ENCODE results near the gene ALOX15B. TPM values are rescaled to one million over a fixed set of nuclear protein-coding genes. Genes with fewer than 3 reads are reported as not detected.

The ALOX15B gene
- total and polyA plus RNA-seq, 10 of the 15 experiments (the other 5 are each of a cell fraction or from before 2014, with no cell fraction given), result 0.01 TPM; not detected in 9

DNA sequence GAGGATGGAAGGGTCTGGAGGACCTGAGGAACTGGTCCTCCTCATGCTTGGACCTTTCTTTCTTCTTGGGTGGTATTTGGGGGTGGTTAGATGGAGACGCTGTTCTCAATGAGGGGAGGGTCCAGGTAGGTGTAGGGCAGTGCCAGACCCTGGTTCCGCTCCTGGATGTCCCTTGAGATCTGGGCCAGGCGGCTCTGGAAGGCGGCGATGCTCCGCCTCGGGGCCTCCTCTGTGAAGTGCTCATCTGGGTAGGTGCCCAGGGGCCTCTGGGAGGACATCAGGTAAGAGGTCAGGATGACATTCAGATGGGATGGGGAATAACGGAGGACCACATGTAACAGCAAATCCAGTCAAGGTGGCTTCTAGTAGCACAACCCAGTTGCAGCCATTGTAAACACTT, 57.7 kb downstream of the ALOX15B start (continued):
- no peak for TF ChIP-seq MYB (IDR thresholded peaks at IDR 0.05; ENCODE audit: borderline replicate concordance, low read depth, low read length)
- no peak for TF ChIP-seq ASH2L (IDR thresholded peaks at IDR 0.05; ENCODE audit: borderline replicate concordance, low read depth)
- TF ChIP-seq ZBTB11 (CRISPR knock-in tag; IDR thresholded peaks at IDR 0.05), result no peak
- TF ChIP-seq SMAD5 (IDR thresholded peaks at IDR 0.05; ENCODE audit: low read depth), result no peak
- TF ChIP-seq E2F8 (IDR thresholded peaks at IDR 0.05; ENCODE audit: low read depth, partially characterized antibody), result no peak
- TF ChIP-seq PAX8 (IDR thresholded peaks at IDR 0.05), result no peak

Small RNAs within 50 kb of the gene (microRNA-seq; reads per million reads assigned to microRNA genes)
- gene MIR4314, result not detected

Small RNAs within 50 kb of the gene (small RNA-seq; reads per million reads assigned to genes)
- not detected for gene MIR4314

Other genes starting within 250 kb of the ALOX15B start
Only the 7 nearest of the 21 such genes appear.
- gene KCNAB3, start 109.2 kb upstream of the ALOX15B start, total RNA-seq (2014; rRNA removed), result 1.9 and 2.3 TPM in 2 replicates
- 1.2 and 1.6 TPM in 2 replicates for gene KCNAB3, start 109.2 kb upstream of the ALOX15B start, total RNA-seq (2014; rRNA removed; fragmentation: Illumina TruSeq; extraction: Trizol)
- gene KCNAB3, start 109.2 kb upstream of the ALOX15B start, total RNA-seq (2021), result 3.9 and 7.0 TPM in 2 replicates
- 1.6 and 1.9 TPM in 2 replicates for gene KCNAB3, start 109.2 kb upstream of the ALOX15B start, polyA plus RNA-seq (2011; rRNA removed)
- 2.0 and 2.6 TPM in 2 replicates for gene KCNAB3, start 109.2 kb upstream of the ALOX15B start, polyA plus RNA-seq (2014; fragmentation: Illumina TruSeq; extraction: Trizol)
- under 1 TPM; 0.22 to 0.42 TPM for gene KCNAB3, start 109.2 kb upstream of the ALOX15B start, polyA plus RNA-seq (2014; fragmentation: Nextera tagmentation; extraction: Ambion mirVana)
- 6.3 and 7.9 TPM in 2 replicates for gene KCNAB3, start 109.2 kb upstream of the ALOX15B start, polyA plus RNA-seq (2014; rRNA removed)
- 1 to 10 TPM; 1.5 to 1.7 TPM for gene KCNAB3, start 109.2 kb upstream of the ALOX15B start, polyA plus RNA-seq (2016; fragmentation: Nextera tagmentation; extraction: Ambion mirVana)
- 42.3 and 46.4 TPM in 2 replicates for gene TRAPPC1, start 107.1 kb upstream of the ALOX15B start, total RNA-seq (2014; rRNA removed)
- 28.7 and 31.3 TPM in 2 replicates for gene TRAPPC1, start 107.1 kb upstream of the ALOX15B start, total RNA-seq (2014; rRNA removed; fragmentation: Illumina TruSeq; extraction: Trizol)
- gene TRAPPC1, start 107.1 kb upstream of the ALOX15B start, total RNA-seq (2021), result 173 and 193 TPM in 2 replicates
- 78.6 and 93.1 TPM in 2 replicates for gene TRAPPC1, start 107.1 kb upstream of the ALOX15B start, polyA plus RNA-seq (2011; rRNA removed)
- gene TRAPPC1, start 107.1 kb upstream of the ALOX15B start, polyA plus RNA-seq (2014; fragmentation: Illumina TruSeq; extraction: Trizol), result 197 and 224 TPM in 2 replicates
- 100 to 1,000 TPM in 1 of 2 experiments, 10 to 100 TPM in 1; 95.5 to 113 TPM for gene TRAPPC1, start 107.1 kb upstream of the ALOX15B start, polyA plus RNA-seq (2014; fragmentation: Nextera tagmentation; extraction: Ambion mirVana)
- gene TRAPPC1, start 107.1 kb upstream of the ALOX15B start, polyA plus RNA-seq (2014; rRNA removed), result 156 and 166 TPM in 2 replicates
- 100 to 1,000 TPM; 298 to 306 TPM for gene TRAPPC1, start 107.1 kb upstream of the ALOX15B start, polyA plus RNA-seq (2016; fragmentation: Nextera tagmentation; extraction: Ambion mirVana)
- 19.8 and 21.6 TPM in 2 replicates for gene CNTROB, start 106.9 kb upstream of the ALOX15B start, total RNA-seq (2014; rRNA removed)
- gene CNTROB, start 106.9 kb upstream of the ALOX15B start, total RNA-seq (2014; rRNA removed; fragmentation: Illumina TruSeq; extraction: Trizol), result 19.0 and 21.2 TPM in 2 replicates
- gene CNTROB, start 106.9 kb upstream of the ALOX15B start, total RNA-seq (2021), result 29.7 and 31.1 TPM in 2 replicates
- 26.3 and 36.2 TPM in 2 replicates for gene CNTROB, start 106.9 kb upstream of the ALOX15B start, polyA plus RNA-seq (2011; rRNA removed)
- 22.0 and 29.3 TPM in 2 replicates for gene CNTROB, start 106.9 kb upstream of the ALOX15B start, polyA plus RNA-seq (2014; fragmentation: Illumina TruSeq; extraction: Trizol)
- gene CNTROB, start 106.9 kb upstream of the ALOX15B start, polyA plus RNA-seq (2014; fragmentation: Nextera tagmentation; extraction: Ambion mirVana), result 1 to 10 TPM; 2.0 to 4.2 TPM
- gene CNTROB, start 106.9 kb upstream of the ALOX15B start, polyA plus RNA-seq (2014; rRNA removed), result 32.6 and 32.8 TPM in 2 replicates
- gene CNTROB, start 106.9 kb upstream of the ALOX15B start, polyA plus RNA-seq (2016; fragmentation: Nextera tagmentation; extraction: Ambion mirVana), result 10 to 100 TPM; 27.1 to 30.8 TPM
- not detected in 2 replicates for gene GUCY2D, start 36.4 kb upstream of the ALOX15B start, total RNA-seq (2014; rRNA removed)
- not detected in 2 replicates for gene GUCY2D, start 36.4 kb upstream of the ALOX15B start, total RNA-seq (2014; rRNA removed; fragmentation: Illumina TruSeq; extraction: Trizol)
- not detected in 2 replicates for gene GUCY2D, start 36.4 kb upstream of the ALOX15B start, total RNA-seq (2021)
- gene GUCY2D, start 36.4 kb upstream of the ALOX15B start, polyA plus RNA-seq (2011; rRNA removed), result not detected in 2 replicates
- gene GUCY2D, start 36.4 kb upstream of the ALOX15B start, polyA plus RNA-seq (2014; fragmentation: Illumina TruSeq; extraction: Trizol), result not detected in 2 replicates
- not detected for gene GUCY2D, start 36.4 kb upstream of the ALOX15B start, polyA plus RNA-seq (2014; fragmentation: Nextera tagmentation; extraction: Ambion mirVana)
- gene GUCY2D, start 36.4 kb upstream of the ALOX15B start, polyA plus RNA-seq (2014; rRNA removed), result not detected in 2 replicates
- gene GUCY2D, start 36.4 kb upstream of the ALOX15B start, polyA plus RNA-seq (2016; fragmentation: Nextera tagmentation; extraction: Ambion mirVana), result not detected
- 0.17 TPM in 1 of 2 replicates, not detected in the other for gene ALOX12B, start 48.7 kb downstream of the ALOX15B start, total RNA-seq (2014; rRNA removed)
- not detected in 2 replicates for gene ALOX12B, start 48.7 kb downstream of the ALOX15B start, total RNA-seq (2014; rRNA removed; fragmentation: Illumina TruSeq; extraction: Trizol)
- gene ALOX12B, start 48.7 kb downstream of the ALOX15B start, total RNA-seq (2021), result 0.32 TPM in 1 of 2 replicates, not detected in the other
- gene ALOX12B, start 48.7 kb downstream of the ALOX15B start, polyA plus RNA-seq (2011; rRNA removed), result not detected in 2 replicates
- gene ALOX12B, start 48.7 kb downstream of the ALOX15B start, polyA plus RNA-seq (2014; fragmentation: Illumina TruSeq; extraction: Trizol), result not detected in 2 replicates
- gene ALOX12B, start 48.7 kb downstream of the ALOX15B start, polyA plus RNA-seq (2014; fragmentation: Nextera tagmentation; extraction: Ambion mirVana), result not detected
- gene ALOX12B, start 48.7 kb downstream of the ALOX15B start, polyA plus RNA-seq (2014; rRNA removed), result 0.54 TPM in 1 of 2 replicates, not detected in the other
- gene ALOX12B, start 48.7 kb downstream of the ALOX15B start, polyA plus RNA-seq (2016; fragmentation: Nextera tagmentation; extraction: Ambion mirVana), result not detected
- gene ALOXE3, start 79.5 kb downstream of the ALOX15B start, total RNA-seq (2014; rRNA removed), result not detected in 2 replicates
- gene ALOXE3, start 79.5 kb downstream of the ALOX15B start, total RNA-seq (2014; rRNA removed; fragmentation: Illumina TruSeq; extraction: Trizol), result not detected in 2 replicates
- gene ALOXE3, start 79.5 kb downstream of the ALOX15B start, total RNA-seq (2021), result not detected in 2 replicates
- 0.04 and 0.09 TPM in 2 replicates for gene ALOXE3, start 79.5 kb downstream of the ALOX15B start, polyA plus RNA-seq (2011; rRNA removed)
- not detected in 2 replicates for gene ALOXE3, start 79.5 kb downstream of the ALOX15B start, polyA plus RNA-seq (2014; fragmentation: Illumina TruSeq; extraction: Trizol)
- gene ALOXE3, start 79.5 kb downstream of the ALOX15B start, polyA plus RNA-seq (2014; fragmentation: Nextera tagmentation; extraction: Ambion mirVana), result not detected
- gene ALOXE3, start 79.5 kb downstream of the ALOX15B start, polyA plus RNA-seq (2014; rRNA removed), result not detected in 2 replicates
- gene ALOXE3, start 79.5 kb downstream of the ALOX15B start, polyA plus RNA-seq (2016; fragmentation: Nextera tagmentation; extraction: Ambion mirVana), result not detected
- gene HES7, start 85.0 kb downstream of the ALOX15B start, total RNA-seq (2014; rRNA removed), result 0.22 and 1.1 TPM in 2 replicates
- gene HES7, start 85.0 kb downstream of the ALOX15B start, total RNA-seq (2014; rRNA removed; fragmentation: Illumina TruSeq; extraction: Trizol), result 0.09 TPM in 1 of 2 replicates, not detected in the other
- 1.3 and 1.9 TPM in 2 replicates for gene HES7, start 85.0 kb downstream of the ALOX15B start, total RNA-seq (2021)
- 0.27 and 0.38 TPM in 2 replicates for gene HES7, start 85.0 kb downstream of the ALOX15B start, polyA plus RNA-seq (2011; rRNA removed)
- gene HES7, start 85.0 kb downstream of the ALOX15B start, polyA plus RNA-seq (2014; fragmentation: Illumina TruSeq; extraction: Trizol), result not detected in 2 replicates
- under 1 TPM in 1 of 2 experiments, not detected in 1; 0.07 TPM for gene HES7, start 85.0 kb downstream of the ALOX15B start, polyA plus RNA-seq (2014; fragmentation: Nextera tagmentation; extraction: Ambion mirVana)
- gene HES7, start 85.0 kb downstream of the ALOX15B start, polyA plus RNA-seq (2014; rRNA removed), result 0.87 and 1.3 TPM in 2 replicates
- under 1 TPM in 1 of 2 experiments, not detected in 1; 0.08 TPM for gene HES7, start 85.0 kb downstream of the ALOX15B start, polyA plus RNA-seq (2016; fragmentation: Nextera tagmentation; extraction: Ambion mirVana)